SJSA1 (cell line): ENCODE data around the gene E2F4. TPM values are rescaled to one million over a fixed set of nuclear protein-coding genes. Genes with fewer than 3 reads are reported as not detected.
A peak's percentile ranks its signal among the peaks of the same experiment; 100 is the strongest.

Source experiments
- DNase-seq, 2 experiments: peaks; one replicate each; pipeline ENCODE4 v3.0.0-alpha.2; 2015 to 2020; ENCODE audit warnings: low spot score in 2 of 2, low read depth in 1 of 2
- H3K27ac ChIP-seq: fragments of 250-450 bp; sonication (Bioruptor Pico); 2 replicates; pipeline ENCODE4 v1.5.1; 2020; ENCODE audit warnings: mild to moderate bottlenecking, moderate library complexity
- H3K27me3 ChIP-seq: fragments of 250-450 bp; sonication (Bioruptor Pico); replicated peaks from 2 replicates; pipeline ENCODE4 v1.5.1; 2020; ENCODE audit warnings: mild to moderate bottlenecking, moderate library complexity
- H3K36me3 ChIP-seq: fragments of 250-450 bp; sonication (Bioruptor Pico); 2 replicates; pipeline ENCODE4 v1.5.1; 2020; ENCODE audit warnings: mild to moderate bottlenecking
- H3K4me1 ChIP-seq: fragments of 250-450 bp; sonication (Bioruptor Pico); replicated peaks from 2 replicates; pipeline ENCODE4 v1.6.1; 2021; ENCODE audit warnings: mild to moderate bottlenecking
- H3K4me3 ChIP-seq: fragments of 250-450 bp; sonication (Bioruptor Pico); 2 replicates; pipeline ENCODE4 v1.5.1; 2020; ENCODE audit warnings: mild to moderate bottlenecking
- H3K9me3 ChIP-seq: fragments of 250-450 bp; sonication (Bioruptor Pico); replicated peaks from 2 replicates; pipeline ENCODE4 v1.5.1; 2020; ENCODE audit warnings: mild to moderate bottlenecking
- total RNA-seq: library from RNA; depleted of rRNA; stranded (reverse); fragments of >200 nt; shearing (Covaris generic); gene quantifications from 2 replicates; pipeline ENCODE4 v1.2.3, GENCODE V29; 2014

E2F4 gene
- total RNA-seq, 1 experiment from 2014 or later: 93.8 TPM

DNA sequence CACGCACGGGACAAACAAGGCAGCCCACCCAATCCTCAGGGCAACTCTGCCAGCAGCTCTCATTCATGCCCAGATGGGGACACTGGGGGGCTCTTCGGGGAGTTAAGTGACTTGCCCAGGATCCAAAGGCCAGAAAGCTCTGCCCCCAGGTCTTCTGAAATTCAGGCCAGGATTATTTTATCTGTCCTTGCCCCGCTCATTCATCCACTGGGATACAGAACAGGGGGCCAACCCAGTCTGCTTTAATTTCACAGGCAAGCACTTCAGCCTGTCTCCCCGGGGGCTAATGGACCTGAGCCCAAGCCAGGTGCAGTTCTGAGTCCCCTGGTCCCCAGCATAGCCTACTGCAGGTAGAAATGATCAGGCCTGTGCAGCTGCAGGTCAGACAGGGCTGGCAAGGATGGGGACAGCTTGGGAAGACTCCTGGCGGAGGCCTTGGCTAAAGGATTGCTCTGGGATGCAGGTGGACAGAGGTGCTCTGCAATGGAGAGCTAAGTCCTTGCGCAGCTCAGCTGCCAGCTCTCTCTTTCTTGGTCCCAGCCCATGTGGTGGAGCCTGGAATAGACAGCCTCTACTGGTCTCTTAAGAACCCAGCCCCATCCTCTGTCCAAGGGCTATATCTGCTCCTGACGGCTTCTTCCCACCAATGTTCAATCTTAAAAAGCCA, 40.4 kb upstream of the E2F4 start:
- H3K36me3 ChIP-seq: peaks cover 48% of the 10 kb centered on the region
- peak overlapping the region; percentile 70; the same call in 1 of the 2 replicates for H3K4me3 ChIP-seq
- H3K9me3 ChIP-seq: peaks cover 10% of the 10 kb centered on the region
- H3K27me3 ChIP-seq: no peaks in the 10 kb centered on the region
- peak overlapping the region; percentile 83; the same call in 1 of the 2 replicates for H3K27ac ChIP-seq
- DNase-seq: no peak
- peaks cover 32% of the 10 kb centered on the region for H3K4me1 ChIP-seq

- Histone ChIP-seq H3K36me3 (peaks cover 20% of the 10 kb centered on the region), H3K4me3 (no peak overlapping the region), H3K9me3 (peaks cover 4% of the 10 kb centered on the region), H3K4me1 (peaks cover 33% of the 10 kb centered on the region), H3K27me3 (no peaks in the 10 kb centered on the region), H3K27ac (no peak overlapping the region)
- no peak for DNase-seq
Observed at GRCh38 chr16:67154578-67155294, 37.2 kb upstream of the E2F4 start.

- Histone ChIP-seq H3K36me3 (peaks cover 12% of the 10 kb centered on the region; the same call in 1 of the 2 replicates), H3K9me3 (no peaks in the 10 kb centered on the region), H3K4me3 (no peak overlapping the region), H3K27me3 (no peaks in the 10 kb centered on the region), H3K4me1 (peaks cover 31% of the 10 kb centered on the region), H3K27ac (no peak overlapping the region)
- peak; percentile 59 to 70 for DNase-seq
Observed at GRCh38 chr16:67155295-67156142, 36.4 kb upstream of the E2F4 start.

GRCh38 chr16:67156143-67156844, 35.7 kb upstream of the E2F4 start:
- no peak overlapping the region for H3K27ac ChIP-seq
- peaks cover 7% of the 10 kb centered on the region; the same call in 1 of the 2 replicates for H3K36me3 ChIP-seq
- no peaks in the 10 kb centered on the region for H3K27me3 ChIP-seq
- no peak for DNase-seq
- no peak overlapping the region for H3K4me3 ChIP-seq
- H3K4me1 ChIP-seq: peaks cover 28% of the 10 kb centered on the region
- no peaks in the 10 kb centered on the region for H3K9me3 ChIP-seq

- H3K27ac ChIP-seq: no peak overlapping the region
- H3K36me3 ChIP-seq: peaks cover 7% of the 10 kb centered on the region; the same call in 1 of the 2 replicates
- H3K9me3 ChIP-seq: no peaks in the 10 kb centered on the region
- H3K27me3 ChIP-seq: no peaks in the 10 kb centered on the region
- no peak overlapping the region for H3K4me3 ChIP-seq
- no peak for DNase-seq
- H3K4me1 ChIP-seq: peaks cover 24% of the 10 kb centered on the region
Observed at GRCh38 chr16:67157106-67157748, 34.7 kb upstream of the E2F4 start.

DNA sequence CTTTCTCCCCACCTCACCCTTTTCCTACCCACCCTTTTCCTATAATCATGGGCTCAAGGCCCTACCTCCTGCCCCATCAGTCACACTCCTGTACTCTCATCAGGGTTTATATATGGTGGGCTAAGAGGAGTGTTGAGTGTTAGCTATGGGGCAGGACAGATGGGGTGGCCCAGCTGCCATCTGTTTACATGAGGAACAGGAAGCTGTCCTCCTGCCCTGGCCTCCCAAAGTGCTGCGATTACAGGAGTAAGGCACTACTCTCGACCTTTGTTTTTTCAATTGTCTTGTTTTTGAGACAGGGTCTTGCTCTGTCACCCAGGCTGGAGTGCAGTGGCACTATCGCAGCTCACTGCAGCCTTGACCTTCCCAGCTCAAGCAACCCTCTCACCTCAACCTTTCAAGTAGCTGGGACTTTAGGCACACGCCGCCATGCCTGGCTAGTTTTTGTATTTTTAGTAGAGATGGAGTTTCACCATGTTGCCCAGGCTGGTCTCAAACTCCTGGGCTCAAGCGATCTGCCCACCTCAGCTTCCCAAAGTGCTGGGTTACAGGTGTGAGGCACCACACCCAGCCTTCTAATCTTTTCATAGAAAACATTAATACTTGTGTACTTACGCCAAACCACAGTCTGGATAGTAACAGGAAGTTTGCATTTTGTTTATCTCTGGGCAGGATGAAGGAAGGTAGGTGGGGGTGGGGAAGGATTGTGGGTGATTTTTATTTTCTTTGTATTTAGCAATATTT, 33.9 kb upstream of the E2F4 start:
- peaks cover 24% of the 10 kb centered on the region for H3K4me1 ChIP-seq
- no peak overlapping the region for H3K4me3 ChIP-seq
- H3K27me3 ChIP-seq: no peaks in the 10 kb centered on the region

GRCh38 chr16:67158637-67159600, 33.0 kb upstream of the E2F4 start:
- Histone ChIP-seq H3K4me1 (peaks cover 24% of the 10 kb centered on the region), H3K27ac (peak overlapping the region; percentile 29), H3K27me3 (no peaks in the 10 kb centered on the region), H3K36me3 (peaks cover 14% of the 10 kb centered on the region), H3K9me3 (no peaks in the 10 kb centered on the region), H3K4me3 (peak overlapping the region; percentile 70)
- DNase-seq: peak; percentile 52 to 63

More for the DNA sequence above, 33.9 kb upstream of the E2F4 start:
- DNase-seq: no peak
- no peaks in the 10 kb centered on the region for H3K9me3 ChIP-seq
- no peak overlapping the region for H3K27ac ChIP-seq
- peaks cover 11% of the 10 kb centered on the region for H3K36me3 ChIP-seq

GRCh38 chr16:67161595-67162058, 30.3 kb upstream of the E2F4 start:
- Histone ChIP-seq H3K4me1 (peaks cover 17% of the 10 kb centered on the region), H3K4me3 (no peak overlapping the region), H3K27ac (no peak overlapping the region), H3K9me3 (no peaks in the 10 kb centered on the region), H3K27me3 (no peaks in the 10 kb centered on the region), H3K36me3 (peaks cover 10% of the 10 kb centered on the region)
- no peak for DNase-seq

DNA sequence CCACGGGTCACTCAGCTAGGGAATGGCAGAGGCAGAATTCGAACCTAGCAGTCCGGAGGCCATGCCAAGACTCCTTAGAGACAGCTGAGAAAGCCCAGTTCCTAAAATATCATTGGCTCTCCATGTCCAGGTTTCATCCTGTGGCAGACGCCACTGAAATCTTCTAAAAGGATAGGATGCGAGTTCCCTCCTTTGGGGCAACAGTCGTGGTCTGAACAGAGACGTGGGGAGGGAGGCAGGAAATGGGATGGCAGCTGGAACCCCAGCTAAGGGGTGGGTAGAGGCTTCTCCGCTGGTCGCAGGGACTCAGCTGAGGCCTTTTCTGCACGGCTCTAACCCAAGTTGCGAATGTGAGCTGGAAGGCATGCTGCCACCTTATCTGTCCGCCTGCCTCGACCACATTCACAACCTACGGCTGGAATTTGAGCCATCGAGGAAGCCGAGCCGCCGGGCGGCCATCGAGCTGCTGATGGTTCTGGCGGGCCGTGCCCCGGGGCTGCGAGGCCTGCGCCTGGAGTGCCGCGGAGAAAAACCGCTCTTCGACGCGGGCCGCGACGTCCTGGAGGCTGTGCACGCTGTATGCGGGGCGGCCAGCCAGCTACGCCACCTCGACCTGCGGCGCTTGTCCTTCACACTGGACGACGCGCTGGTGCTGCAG, 29.3 kb upstream of the E2F4 start:
- no peaks in the 10 kb centered on the region for H3K27me3 ChIP-seq
- no peak overlapping the region for H3K27ac ChIP-seq
- H3K36me3 ChIP-seq: peaks cover 10% of the 10 kb centered on the region
- no peaks in the 10 kb centered on the region for H3K9me3 ChIP-seq
- no peak overlapping the region for H3K4me3 ChIP-seq
- no peak for DNase-seq
- H3K4me1 ChIP-seq: peaks cover 17% of the 10 kb centered on the region

- no peak for DNase-seq
- no peak overlapping the region for H3K4me3 ChIP-seq
Observed at GRCh38 chr16:67163164-67163998, 28.6 kb upstream of the E2F4 start.

More at GRCh38 chr16:67163164-67163998, 28.6 kb upstream of the E2F4 start:
- Histone ChIP-seq H3K27ac (no peak overlapping the region), H3K36me3 (peaks cover 10% of the 10 kb centered on the region), H3K27me3 (no peaks in the 10 kb centered on the region), H3K4me1 (peaks cover 17% of the 10 kb centered on the region), H3K9me3 (no peaks in the 10 kb centered on the region)
